ENCODE data around the gene EPHB2.

- TF ChIP-seq, protein P1, sequence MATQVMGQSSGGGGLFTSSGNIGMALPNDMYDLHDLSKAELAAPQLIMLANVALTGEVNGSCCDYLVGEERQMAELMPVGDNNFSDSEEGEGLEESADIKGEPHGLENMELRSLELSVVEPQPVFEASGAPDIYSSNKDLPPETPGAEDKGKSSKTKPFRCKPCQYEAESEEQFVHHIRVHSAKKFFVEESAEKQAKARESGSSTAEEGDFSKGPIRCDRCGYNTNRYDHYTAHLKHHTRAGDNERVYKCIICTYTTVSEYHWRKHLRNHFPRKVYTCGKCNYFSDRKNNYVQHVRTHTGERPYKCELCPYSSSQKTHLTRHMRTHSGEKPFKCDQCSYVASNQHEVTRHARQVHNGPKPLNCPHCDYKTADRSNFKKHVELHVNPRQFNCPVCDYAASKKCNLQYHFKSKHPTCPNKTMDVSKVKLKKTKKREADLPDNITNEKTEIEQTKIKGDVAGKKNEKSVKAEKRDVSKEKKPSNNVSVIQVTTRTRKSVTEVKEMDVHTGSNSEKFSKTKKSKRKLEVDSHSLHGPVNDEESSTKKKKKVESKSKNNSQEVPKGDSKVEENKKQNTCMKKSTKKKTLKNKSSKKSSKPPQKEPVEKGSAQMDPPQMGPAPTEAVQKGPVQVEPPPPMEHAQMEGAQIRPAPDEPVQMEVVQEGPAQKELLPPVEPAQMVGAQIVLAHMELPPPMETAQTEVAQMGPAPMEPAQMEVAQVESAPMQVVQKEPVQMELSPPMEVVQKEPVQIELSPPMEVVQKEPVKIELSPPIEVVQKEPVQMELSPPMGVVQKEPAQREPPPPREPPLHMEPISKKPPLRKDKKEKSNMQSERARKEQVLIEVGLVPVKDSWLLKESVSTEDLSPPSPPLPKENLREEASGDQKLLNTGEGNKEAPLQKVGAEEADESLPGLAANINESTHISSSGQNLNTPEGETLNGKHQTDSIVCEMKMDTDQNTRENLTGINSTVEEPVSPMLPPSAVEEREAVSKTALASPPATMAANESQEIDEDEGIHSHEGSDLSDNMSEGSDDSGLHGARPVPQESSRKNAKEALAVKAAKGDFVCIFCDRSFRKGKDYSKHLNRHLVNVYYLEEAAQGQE (IDR thresholded peaks at IDR 0.05; ENCODE audit: low read depth): no peak
- TF ChIP-seq, protein P2, sequence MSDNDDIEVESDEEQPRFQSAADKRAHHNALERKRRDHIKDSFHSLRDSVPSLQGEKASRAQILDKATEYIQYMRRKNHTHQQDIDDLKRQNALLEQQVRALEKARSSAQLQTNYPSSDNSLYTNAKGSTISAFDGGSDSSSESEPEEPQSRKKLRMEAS (IDR thresholded peaks at IDR 0.05): no peak
- TF ChIP-seq YY1 (IDR thresholded peaks at IDR 0.05; ENCODE audit: low read depth) (no peak), EP300 (IDR thresholded peaks at IDR 0.05; ENCODE audit: borderline replicate concordance) (no peak), CEBPB (IDR thresholded peaks at IDR 0.05) (0 out of 2 replicates have a peak, but pooled peaks have one; percentile 26), TAF1 (IDR thresholded peaks at IDR 0.05; ENCODE audit: low read depth) (no peak), RAD21 (IDR thresholded peaks at IDR 0.05; ENCODE audit: low read depth) (no peak), EGR1 (IDR thresholded peaks at IDR 0.05) (no peak), FOXM1 (IDR thresholded peaks at IDR 0.05; ENCODE audit: borderline replicate concordance, low read depth) (no peak), NFIC (IDR thresholded peaks at IDR 0.05) (no peak)
- TF ChIP-seq, protein P3, sequence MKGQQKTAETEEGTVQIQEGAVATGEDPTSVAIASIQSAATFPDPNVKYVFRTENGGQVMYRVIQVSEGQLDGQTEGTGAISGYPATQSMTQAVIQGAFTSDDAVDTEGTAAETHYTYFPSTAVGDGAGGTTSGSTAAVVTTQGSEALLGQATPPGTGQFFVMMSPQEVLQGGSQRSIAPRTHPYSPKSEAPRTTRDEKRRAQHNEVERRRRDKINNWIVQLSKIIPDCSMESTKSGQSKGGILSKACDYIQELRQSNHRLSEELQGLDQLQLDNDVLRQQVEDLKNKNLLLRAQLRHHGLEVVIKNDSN (IDR thresholded peaks at IDR 0.05): no peak
Observed at GRCh38 chr1:22721122-22721873, 10.7 kb downstream of the EPHB2 start.

Data from Ishikawa (cell line).